GM18499 (cell line): ENCODE data around the gene BAIAP2L1.

Experiments used
- ATAC-seq: cut with Tn5 transposase; IDR thresholded peaks from one replicate; pipeline ENCODE4 v1.9.1; 2021; ENCODE audit warnings: moderate number of reproducible peaks; ENCODE audit not compliant: insufficient read depth, unreplicated experiment

BAIAP2L1 gene

DNA sequence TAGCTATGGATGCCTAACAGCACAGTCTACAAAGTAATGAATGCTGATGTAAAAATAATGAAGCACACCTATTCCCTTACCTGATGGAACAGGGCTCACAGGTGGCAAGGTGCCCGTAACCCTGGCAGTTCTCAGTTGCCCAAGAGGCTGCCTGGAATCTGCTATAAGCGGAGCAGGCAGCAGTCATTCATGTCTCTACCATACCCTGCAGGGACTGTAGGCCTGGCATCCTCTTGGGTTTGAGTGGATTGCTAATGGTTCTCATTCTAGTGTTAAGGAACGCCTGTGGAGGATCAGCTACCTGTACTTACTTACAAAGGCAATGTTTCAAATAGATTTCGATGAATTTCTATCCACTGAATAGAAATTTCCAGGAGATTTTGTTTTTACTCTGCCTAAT, 38.4 kb downstream of the BAIAP2L1 start:
- no peak for ATAC-seq

DNA sequence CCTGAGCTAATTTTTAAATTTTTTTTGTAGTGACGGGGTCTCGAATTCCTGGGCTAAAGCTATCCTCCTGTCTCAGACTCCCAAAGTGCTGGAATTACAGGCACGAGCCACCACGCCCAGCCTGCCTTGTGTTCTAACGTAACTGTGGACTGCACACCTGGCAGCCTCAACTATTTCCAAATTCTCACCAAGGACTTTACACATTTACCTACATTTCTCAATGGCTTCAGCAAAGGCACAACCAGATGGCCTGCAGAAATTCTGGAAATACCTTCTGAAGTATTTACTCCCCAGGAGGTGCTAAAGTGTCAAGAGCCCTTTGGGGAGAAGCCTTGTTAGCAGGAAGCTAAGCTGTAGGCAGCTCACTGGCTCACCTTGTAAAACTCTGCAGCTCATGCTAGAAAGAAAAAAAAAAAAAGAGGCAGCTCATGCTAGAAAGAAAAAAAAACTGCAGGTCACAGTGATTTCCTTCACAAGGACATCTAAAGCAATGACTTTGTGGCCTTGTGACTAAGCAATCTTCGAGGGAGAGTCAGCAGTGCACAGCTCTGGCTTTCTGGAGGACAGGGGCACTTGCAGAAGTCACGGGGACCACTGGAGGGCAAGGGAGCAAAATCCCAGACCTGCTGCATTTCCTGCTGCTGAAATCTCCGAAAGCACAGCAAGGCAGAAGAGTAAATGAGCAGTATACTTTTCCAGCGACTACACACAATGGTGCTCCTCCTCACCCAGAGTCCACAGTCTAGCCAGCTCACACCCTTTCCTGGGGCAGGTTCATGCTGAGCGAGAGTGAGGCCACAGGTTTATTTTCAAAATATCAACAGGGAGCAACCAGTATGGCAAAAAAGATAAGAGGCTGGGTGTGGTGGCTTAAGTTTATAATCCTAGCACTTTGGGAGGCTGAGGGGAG, 40.4 kb downstream of the BAIAP2L1 start:
- ATAC-seq = no peak

- ATAC-seq = no peak
These were observed 41.5 kb downstream of the BAIAP2L1 start for GRCh38 chr7:98359395-98359794.

DNA sequence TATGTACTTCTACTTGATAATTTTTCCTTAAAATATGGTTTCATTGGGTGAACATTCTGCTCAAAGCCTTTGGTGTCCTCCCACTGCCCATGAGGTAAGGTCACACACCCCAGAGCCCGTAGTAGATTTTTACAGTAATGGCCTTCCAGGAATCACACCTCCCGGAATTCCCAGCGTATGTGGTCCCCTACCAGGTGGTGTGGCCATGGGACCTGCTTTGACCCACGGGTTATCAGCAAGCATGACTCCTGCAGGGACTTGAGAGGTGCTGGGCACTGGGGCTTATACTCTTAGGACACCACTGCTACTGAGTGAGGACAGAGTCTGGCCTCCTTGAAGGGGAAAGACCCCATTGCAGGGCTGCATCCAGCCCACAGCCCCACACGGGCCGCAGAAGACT, 42.2 kb downstream of the BAIAP2L1 start:
- no peak for ATAC-seq

DNA sequence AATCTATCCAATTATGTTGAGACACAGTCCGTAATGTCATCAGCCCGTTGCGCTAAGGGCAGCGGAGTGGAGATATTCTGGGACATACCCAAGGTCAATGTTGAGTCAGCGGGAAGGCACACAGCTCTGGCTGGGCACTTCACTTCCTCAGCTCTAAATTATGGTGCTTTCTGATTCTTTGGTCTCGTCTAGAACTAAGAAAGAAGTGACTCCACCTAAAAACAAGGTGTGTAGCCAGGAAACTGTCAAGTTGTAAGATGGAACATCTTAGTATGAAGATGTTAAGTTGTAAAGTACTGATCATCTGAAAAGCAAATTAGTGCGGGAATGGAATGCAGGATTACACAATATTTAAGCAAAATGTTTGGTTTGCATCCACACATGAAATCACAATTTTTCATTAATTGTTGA, 43.1 kb downstream of the BAIAP2L1 start:
- no peak for ATAC-seq

DNA sequence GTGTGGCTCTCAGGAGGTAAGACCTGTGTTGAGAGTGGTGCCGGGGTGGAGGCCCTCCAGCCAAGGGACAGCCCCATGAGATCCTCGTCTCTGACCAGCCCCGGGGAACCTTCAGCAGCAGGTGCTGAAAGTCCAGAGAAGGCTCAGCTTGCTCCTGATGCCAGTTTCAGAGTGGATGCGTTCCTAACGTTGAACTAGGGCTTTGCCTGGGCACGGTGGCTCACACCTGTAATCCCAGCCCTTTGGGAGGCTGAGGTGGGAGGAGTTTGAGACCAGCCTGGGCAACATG, 45.7 kb downstream of the BAIAP2L1 start:
- ATAC-seq = no peak

DNA sequence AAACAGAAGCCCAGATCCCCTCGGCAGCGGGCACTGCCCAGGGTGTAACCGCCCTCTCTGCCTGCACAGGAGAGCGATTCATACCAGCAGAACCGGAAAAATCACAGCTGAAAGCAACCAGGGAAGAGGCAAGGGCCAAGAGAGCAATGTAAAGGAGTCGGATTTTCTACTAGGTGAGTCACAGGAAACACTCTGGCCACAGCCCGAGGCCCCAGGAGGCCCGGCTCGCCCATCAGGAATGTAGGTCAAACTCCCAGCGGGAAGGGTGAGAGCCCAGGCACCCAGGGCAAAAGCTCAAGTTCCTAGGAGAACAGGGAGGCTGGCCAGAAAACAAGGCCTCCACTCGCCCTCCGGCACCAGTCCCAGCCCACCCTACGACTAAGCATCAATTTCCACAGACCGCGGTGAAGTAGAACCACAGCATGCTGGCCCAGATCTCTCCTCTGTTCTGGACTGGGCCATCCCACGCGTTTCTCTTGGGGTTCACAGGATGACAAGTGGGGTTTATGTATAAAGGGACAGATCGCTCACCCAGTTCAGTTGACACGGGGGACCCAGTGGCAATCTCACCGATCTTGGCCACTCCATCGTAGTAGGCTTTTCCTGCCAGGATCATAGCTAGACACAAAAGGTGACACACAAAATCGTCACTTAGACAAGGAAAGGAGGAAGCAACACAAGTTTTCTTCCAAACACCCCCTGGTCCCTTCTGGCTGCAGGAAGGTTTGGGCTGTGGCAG, 46.2 kb downstream of the BAIAP2L1 start:
- no peak for ATAC-seq

GRCh38 chr7:98354052-98354451, 46.8 kb downstream of the BAIAP2L1 start:
- ATAC-seq = no peak

DNA sequence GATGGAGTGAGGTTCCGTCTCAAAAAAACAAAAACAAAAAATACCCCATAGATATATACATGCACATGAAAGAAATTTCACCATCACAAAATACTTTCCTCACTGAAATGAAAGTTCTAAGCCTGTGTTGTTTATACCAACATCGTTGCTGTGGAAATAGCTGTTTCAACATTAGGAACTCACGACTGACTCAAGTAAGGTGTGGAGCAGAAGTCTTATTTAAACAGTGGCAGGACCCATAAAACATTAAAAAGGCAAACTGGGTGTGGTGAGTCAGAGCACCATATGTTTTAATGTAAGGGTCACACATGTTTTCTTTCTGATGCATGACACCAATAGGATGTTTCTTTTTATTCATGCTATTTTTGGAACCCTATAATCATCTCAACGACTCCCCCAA, 48.3 kb downstream of the BAIAP2L1 start:
- ATAC-seq = no peak

DNA sequence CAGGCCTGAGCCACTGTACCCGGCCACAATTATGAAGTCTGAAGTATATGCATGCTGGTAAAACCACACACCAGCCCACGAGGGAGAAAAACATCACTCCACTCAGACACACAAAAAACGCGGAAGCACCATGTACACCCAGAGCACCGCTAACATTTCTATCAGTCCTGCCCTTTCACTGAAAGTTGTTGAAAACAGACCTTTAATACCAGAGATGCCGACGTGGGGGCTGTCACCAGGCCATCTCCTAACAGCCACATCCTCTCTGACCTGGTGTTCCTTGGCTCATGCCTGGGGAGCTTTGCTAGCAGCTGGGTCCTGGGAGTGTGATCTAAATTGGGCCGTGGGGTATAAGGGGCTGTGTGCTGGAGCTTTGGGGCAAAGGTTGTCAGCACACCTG, 49.8 kb downstream of the BAIAP2L1 start:
- ATAC-seq = no peak

GRCh38 chr7:98348726-98349474, 52.0 kb downstream of the BAIAP2L1 start:
- no peak for ATAC-seq

GRCh38 chr7:98346515-98347069, 54.3 kb downstream of the BAIAP2L1 start:
- no peak for ATAC-seq

DNA sequence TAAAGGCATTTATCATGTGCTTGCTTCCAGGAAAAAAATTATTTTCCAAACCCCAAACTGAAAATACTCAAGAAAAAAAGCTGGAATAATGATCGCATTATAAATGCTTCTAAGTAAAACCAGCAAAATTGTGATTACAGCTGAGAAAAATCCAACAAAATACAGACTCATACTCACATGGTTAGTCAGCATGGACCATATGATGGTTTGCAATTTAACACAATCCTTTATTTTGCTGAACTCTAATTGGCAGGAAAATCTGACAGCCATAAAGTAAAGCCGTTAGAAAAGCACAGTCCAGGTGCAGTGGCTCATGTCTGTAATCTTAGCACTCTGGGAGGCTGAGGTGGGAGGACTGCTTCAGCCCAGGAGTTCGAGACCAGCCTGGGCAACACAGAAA, 59.8 kb downstream of the BAIAP2L1 start:
- ATAC-seq = no peak

DNA sequence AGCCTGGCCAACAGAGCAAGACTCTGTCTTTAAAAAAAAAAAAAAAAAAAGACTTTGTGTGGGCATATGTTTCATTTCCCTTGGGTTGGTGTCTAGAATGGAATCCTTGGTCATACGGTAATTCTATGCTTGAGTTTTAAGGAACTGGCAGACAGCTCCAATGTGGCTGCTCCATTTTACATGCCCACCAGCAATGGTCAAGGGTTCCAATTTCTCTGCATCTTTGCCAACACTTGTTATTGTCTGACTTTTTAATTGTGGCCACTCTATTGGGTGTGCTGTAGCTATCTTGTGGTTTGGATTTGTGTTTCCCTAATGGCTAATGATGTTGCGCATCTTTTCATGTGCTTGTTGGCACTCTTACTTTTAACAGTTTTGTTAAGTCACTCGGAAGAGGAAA, 61.8 kb downstream of the BAIAP2L1 start:
- no peak for ATAC-seq

- ATAC-seq = no peak
These were observed 62.4 kb downstream of the BAIAP2L1 start for GRCh38 chr7:98338441-98338840.

DNA sequence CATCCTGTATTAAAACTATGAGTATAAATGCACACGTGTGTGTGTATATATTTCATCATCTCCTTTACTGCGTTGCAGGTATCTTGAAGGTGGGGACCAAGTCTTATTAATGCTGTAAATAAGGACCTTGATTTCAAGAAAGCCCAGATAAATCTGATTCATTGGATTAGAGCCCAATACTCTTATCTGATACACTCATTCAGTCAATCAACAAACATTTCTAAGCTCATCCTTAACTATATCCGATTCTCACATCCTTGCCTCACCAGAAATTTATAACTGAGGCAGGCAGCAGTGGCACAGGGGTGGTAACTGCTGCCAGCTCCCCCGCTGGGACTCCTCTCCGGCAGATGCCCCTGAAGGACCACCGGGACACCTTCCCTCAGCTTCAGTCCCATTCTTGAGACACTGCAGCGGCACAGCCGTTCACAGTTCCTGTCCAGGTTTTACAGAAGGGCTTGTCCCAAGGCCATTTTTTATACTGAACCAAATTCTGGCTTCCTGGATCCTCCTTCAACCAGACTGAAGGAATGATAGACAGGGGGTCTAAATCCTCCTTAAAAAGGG, 65.4 kb downstream of the BAIAP2L1 start:
- ATAC-seq = no peak

DNA sequence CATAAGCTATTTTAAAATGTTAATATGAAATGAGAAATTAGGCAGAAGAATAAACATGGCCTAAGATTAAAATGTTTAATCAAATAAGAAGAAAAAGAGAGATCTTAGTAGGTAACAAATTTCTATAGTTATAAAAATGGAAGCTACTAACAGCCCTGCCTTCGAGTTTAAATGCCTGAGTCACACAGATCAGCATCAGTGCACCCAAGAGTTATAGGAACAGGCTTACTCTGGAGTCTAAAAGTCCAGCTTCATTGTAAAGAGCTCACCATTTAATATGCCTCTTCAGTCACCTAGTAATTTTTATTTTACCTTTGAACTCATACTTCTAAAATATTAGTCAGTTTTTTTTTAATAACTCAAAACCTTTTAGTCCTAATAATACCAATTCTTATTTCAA, 66.8 kb downstream of the BAIAP2L1 start:
- ATAC-seq = no peak

GRCh38 chr7:98330926-98331529, 69.9 kb downstream of the BAIAP2L1 start:
- no peak for ATAC-seq

DNA sequence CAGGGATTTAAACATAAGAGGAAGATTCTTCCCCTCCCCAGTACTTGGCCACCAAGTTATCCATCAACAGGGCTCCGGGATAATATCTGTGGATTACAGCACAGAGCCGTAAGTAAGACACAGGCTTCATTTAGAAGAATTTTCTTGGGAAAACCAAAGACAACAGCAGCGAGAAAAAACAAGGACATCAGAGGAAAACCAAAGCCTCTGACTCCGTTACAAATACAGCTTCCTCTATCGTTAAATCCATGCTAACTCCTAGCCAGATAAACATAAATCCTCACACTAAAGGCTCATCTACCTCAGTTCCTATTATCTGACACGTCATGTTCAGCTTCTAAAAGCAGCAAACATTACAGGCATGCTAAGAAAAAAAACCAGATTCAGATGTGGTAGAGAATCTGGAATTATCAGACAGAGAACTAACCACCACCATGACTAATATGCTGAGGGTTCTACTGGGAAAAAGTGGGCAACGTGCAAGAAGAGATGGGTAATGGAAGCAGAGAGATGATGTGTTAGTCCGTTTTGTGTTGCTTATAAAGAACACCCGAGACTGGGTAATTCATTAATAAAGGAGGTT, 71.0 kb downstream of the BAIAP2L1 start:
- ATAC-seq = no peak
